Activated T-cell treated with anti-CD3 and anti-CD28 coated beads, Interleukin-2, amount 50 U/mL, for 48 hours (primary cell): Measurements from ENCODE around the gene ANGPT4.

ENCODE experiments used
- DNase-seq, 2 experiments: peaks; one replicate each; pipeline ENCODE4 v3.0.0-alpha.2; 2020

Gene ANGPT4

DNA sequence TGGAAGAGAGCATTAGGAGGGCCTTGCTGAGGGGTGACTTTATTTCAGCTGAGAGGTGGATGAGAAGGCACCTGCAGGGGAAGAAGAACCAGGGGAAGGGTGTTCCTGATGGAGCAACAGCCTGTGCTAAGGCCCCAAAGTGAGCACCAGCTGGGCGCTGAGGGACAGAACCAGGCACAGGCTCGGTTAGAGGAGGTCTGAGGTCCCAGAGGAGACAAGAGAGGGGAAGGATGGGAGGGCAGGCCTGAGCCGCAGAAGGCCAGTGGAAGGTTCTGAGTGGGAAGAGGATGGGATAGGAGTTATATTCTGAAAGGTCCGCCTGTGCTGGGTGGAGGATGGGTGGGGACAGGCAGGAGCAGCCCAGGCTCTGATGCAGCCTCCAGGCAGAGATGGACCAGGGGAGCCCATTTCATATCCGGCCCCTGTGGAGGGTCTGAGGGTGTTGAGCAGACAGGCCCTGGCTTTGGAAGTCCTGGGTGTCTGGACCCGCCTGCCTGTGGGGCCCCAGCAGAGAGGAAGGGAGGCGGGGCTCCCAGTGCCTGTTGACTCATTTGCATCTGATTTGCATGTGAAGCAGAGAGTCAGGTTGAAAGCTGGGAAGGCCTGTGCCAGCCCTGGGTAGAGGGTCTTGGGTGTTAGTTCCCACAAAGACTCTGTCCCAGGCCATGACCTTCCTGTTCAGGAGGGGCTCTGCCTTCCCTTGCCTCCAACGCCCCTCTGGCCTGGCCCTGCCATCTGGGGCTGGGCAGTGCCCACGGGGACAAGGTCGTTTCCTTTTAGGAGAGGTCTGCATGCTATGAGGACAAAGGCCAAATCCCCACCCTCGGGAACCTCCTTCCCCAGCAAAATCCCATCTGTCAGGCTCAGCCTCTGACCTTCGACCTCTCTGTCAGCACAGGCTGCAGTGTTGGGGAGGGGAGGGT lies 93.2 kb downstream of the ANGPT4 start:
- no peak for DNase-seq

- DNase-seq = no peak
These were observed 94.4 kb downstream of the ANGPT4 start for GRCh38 chr20:821731-822065.

DNA sequence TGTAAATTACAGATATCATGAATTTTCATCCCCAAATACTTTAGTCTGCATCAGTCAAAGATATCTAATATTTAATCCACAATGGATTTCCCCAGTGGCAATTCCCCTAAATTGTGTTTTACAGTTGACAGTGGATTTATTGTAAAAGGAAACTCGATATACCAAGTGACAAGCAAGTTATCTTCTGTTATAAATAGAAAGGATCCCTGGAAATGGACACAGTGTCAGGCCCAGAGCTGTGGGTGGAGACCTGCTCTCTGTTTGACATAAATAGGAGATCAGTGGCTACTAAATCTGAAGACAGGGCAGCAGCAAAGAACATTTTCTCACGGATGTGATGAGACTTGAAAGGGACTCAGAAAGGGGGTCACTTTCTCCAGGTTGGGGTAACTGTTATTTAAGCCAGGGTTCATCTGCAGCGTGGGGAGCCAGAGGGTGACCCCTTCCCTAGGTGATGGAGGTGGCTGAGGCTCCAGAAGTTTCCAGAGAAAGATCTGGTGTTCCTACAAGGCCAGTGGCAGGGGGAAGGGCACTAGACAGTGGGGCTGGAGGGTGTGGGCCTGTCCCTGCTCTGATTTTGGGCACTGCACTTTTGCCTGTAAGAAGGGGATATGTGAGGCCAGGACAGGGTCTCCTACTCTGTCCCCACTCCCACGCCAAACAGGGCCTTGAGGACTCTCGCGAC lies 94.9 kb downstream of the ANGPT4 start:
- no peak for DNase-seq

DNA sequence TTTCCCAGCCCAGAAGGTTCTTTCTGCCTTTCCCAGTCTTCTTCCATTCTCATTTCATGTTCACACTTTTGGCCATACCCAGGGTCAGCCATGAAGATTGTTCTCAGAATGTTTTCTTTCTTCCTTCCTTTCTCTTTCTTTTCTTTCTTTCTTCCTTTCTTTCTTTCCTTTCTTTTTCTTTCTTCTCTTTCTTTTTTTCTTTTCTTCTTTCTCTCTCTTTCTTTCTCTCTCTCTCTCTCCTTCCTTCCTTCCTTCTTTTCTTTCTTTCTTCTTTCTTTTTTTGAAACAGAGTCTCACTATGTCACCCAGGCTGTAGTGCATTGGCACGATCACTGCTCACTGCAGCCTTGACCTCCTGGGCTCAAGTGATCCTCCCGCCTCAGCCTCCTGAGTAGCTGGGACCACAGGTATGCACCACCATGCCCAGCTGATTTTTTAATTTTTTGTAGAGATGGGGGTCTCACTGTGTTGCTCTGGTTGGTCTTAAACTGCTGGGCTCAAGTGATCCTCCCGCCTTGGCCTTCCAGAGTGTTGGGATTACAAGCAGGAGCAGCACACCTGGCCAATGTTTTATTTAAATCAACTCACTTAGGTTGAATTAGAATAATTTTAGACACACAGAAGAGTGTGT lies 95.7 kb downstream of the ANGPT4 start:
- DNase-seq = no peak
